ENCODE results near the gene FUS.

- TF ChIP-seq YY1 (IDR thresholded peaks at IDR 0.05; ENCODE audit: insufficient read depth, insufficient read length) (no peak), ZNF274 (IDR thresholded peaks at IDR 0.05; ENCODE audit: low read depth, low read length) (no peak)
These were observed 26.8 kb downstream of the FUS start for GRCh38 chr16:31206776-31207175.

Data from NT2/D1 (cell line).